SU-DHL-6 (cell line): ENCODE measurements around the gene STX10.

Experiments
- H2AFZ ChIP-seq: fragments of 200-600 bp; sonication (generic); 2 replicates; pipeline ENCODE4 v1.6.1; 2014; ENCODE audit warnings: low read depth, mild to moderate bottlenecking, moderate library complexity, mixed read lengths, antibody characterized with exemption, low read length; ENCODE audit not compliant: severe bottlenecking
- H3F3A ChIP-seq: fragments of 200-600 bp; shearing (Covaris generic); 2 replicates; pipeline ENCODE4 v1.6.0; 2016; ENCODE audit warnings: antibody characterized with exemption, mild to moderate bottlenecking; ENCODE audit not compliant: insufficient read depth
- H3K27ac ChIP-seq: fragments of 200-600 bp; sonication (generic); 2 replicates; pipeline ENCODE4 v1.5.1; 2016; ENCODE audit warnings: low read depth, mild to moderate bottlenecking, low read length, moderate library complexity, mixed read lengths
- H3K27me3 ChIP-seq: fragments of 200-600 bp; sonication (generic), shearing (Covaris generic); 2 replicates; pipeline ENCODE4 v1.6.0; 2014; ENCODE audit warnings: mild to moderate bottlenecking, low read length
- H3K36me3 ChIP-seq: fragments of 200-600 bp; sonication (generic); 2 replicates; pipeline ENCODE4 v1.6.1; 2014; ENCODE audit warnings: mild to moderate bottlenecking, low read length, mixed read lengths
- H3K4me2 ChIP-seq: fragments of 300-600, 200-600 bp; shearing (Covaris generic), sonication (generic); 2 replicates; pipeline ENCODE4 v1.6.0; 2014; ENCODE audit warnings: low read length, low read depth, mild to moderate bottlenecking; ENCODE audit not compliant: poor library complexity, severe bottlenecking
- H3K4me3 ChIP-seq: fragments of 200-600 bp; sonication (generic); 2 replicates; pipeline ENCODE4 v1.5.1; 2014; ENCODE audit warnings: antibody characterized with exemption, low read length, mild to moderate bottlenecking, mixed read lengths; ENCODE audit not compliant: insufficient read depth, poor library complexity, severe bottlenecking
- H3K79me2 ChIP-seq: fragments of 200-600 bp; sonication (generic); 2 replicates; pipeline ENCODE4 v1.6.1; 2014; ENCODE audit warnings: mild to moderate bottlenecking, low read length, moderate library complexity; ENCODE audit not compliant: insufficient read depth
- H3K9ac ChIP-seq: fragments of 200-600 bp; sonication (generic); 2 replicates; pipeline ENCODE4 v1.7.0; 2014; ENCODE audit warnings: mild to moderate bottlenecking, low read length
- H3K9me2 ChIP-seq: fragments of 200-600 bp; sonication (generic); replicated peaks from 2 replicates; pipeline ENCODE4 v1.6.1; 2014; ENCODE audit warnings: low read length; ENCODE audit not compliant: insufficient read depth
- H3K9me3 ChIP-seq: fragments of 200-600 bp; sonication (generic); 2 replicates; pipeline ENCODE4 v1.6.1; 2014; ENCODE audit warnings: low read length, mixed read lengths; ENCODE audit not compliant: insufficient read depth
- H4K20me1 ChIP-seq: fragments of 200-600 bp; sonication (generic); 2 replicates; pipeline ENCODE4 v1.6.1; 2014; ENCODE audit warnings: low read depth, mild to moderate bottlenecking, antibody characterized with exemption, low read length, moderate library complexity, mixed read lengths
- EZH2phosphoT487 ChIP-seq: fragments of 200-600 bp; sonication (generic), shearing (Covaris generic); conservative IDR thresholded peaks from 2 replicates; pipeline ENCODE4 v1.6.1; 2018; ENCODE audit warnings: mild to moderate bottlenecking, antibody characterized with exemption, low read length, moderate library complexity, mixed read lengths
- TF ChIP-seq, protein P1 (sequence below): fragments of 200-600 bp; sonication (generic); IDR thresholded peaks from one replicate; pipeline ENCODE4 v1.5.1; 2017; ENCODE audit warnings: antibody characterized with exemption, mild to moderate bottlenecking, low read length, moderate library complexity; ENCODE audit not compliant: insufficient read depth, poor library complexity, severe bottlenecking

The STX10 gene

DNA sequence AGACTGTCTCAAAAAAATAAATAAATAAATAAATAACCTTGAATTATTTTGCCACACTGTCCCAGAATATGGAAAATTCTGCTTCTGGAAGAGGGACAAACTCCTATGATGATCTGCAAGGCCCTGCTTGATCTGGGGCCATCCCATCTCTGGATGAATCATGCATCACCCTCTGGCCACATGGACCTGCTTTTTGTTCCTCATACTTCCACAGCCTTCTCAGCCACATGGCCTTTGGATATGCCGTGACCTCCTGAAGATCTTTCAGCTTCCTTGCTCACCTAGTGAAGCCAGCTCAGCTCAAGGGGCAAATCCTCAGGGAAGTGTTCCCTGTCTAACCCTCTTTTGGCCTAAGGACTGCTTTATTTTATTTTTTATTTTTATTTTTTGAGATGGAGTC is 10.4 kb upstream of the STX10 start:
- Histone ChIP-seq H3K27ac (no peak overlapping the region), H3F3A (peaks cover 38% of the 10 kb centered on the region), H3K9me3 (no peaks in the 10 kb centered on the region), H3K9me2 (no peaks in the 10 kb centered on the region), H3K36me3 (no peaks in the 10 kb centered on the region), H3K9ac (no peak overlapping the region), H4K20me1 (no peaks in the 10 kb centered on the region), H2AFZ (no peak overlapping the region), H3K4me3 (no peak overlapping the region), H3K27me3 (no peaks in the 10 kb centered on the region), H3K79me2 (no peaks in the 10 kb centered on the region), H3K4me2 (no peak overlapping the region)
- TF ChIP-seq, protein P1, sequence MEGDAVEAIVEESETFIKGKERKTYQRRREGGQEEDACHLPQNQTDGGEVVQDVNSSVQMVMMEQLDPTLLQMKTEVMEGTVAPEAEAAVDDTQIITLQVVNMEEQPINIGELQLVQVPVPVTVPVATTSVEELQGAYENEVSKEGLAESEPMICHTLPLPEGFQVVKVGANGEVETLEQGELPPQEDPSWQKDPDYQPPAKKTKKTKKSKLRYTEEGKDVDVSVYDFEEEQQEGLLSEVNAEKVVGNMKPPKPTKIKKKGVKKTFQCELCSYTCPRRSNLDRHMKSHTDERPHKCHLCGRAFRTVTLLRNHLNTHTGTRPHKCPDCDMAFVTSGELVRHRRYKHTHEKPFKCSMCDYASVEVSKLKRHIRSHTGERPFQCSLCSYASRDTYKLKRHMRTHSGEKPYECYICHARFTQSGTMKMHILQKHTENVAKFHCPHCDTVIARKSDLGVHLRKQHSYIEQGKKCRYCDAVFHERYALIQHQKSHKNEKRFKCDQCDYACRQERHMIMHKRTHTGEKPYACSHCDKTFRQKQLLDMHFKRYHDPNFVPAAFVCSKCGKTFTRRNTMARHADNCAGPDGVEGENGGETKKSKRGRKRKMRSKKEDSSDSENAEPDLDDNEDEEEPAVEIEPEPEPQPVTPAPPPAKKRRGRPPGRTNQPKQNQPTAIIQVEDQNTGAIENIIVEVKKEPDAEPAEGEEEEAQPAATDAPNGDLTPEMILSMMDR = no peak
- no peak for TF ChIP-seq EZH2phosphoT487

DNA sequence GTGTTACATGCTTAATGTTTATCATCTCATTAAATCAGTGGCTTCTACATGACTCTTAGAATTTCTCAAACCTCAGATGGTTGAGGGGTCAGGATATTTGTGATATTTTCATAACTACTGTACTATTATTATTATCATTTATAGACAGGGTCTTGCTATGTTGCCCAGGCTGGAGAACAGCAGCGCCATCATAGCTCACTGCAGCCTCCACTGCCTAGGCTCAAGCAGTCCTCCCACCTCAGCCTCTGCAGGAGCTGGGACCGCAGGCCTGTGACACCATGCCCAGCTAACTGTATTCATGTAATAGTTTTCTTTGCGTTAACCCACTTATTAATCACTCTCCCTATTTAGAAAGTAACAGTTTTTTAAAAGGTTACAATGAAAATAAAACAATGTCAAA is 9.5 kb upstream of the STX10 start:
- Histone ChIP-seq H3K27ac (no peak overlapping the region), H2AFZ (no peak overlapping the region), H3K27me3 (no peaks in the 10 kb centered on the region), H3K9me3 (no peaks in the 10 kb centered on the region), H3K4me2 (no peak overlapping the region), H4K20me1 (no peaks in the 10 kb centered on the region), H3K9me2 (no peaks in the 10 kb centered on the region), H3K79me2 (no peaks in the 10 kb centered on the region), H3K36me3 (no peaks in the 10 kb centered on the region), H3K4me3 (no peak overlapping the region), H3K9ac (no peak overlapping the region), H3F3A (peaks cover 43% of the 10 kb centered on the region)
- no peak for TF ChIP-seq EZH2phosphoT487
- TF ChIP-seq, protein P1 = no peak

DNA sequence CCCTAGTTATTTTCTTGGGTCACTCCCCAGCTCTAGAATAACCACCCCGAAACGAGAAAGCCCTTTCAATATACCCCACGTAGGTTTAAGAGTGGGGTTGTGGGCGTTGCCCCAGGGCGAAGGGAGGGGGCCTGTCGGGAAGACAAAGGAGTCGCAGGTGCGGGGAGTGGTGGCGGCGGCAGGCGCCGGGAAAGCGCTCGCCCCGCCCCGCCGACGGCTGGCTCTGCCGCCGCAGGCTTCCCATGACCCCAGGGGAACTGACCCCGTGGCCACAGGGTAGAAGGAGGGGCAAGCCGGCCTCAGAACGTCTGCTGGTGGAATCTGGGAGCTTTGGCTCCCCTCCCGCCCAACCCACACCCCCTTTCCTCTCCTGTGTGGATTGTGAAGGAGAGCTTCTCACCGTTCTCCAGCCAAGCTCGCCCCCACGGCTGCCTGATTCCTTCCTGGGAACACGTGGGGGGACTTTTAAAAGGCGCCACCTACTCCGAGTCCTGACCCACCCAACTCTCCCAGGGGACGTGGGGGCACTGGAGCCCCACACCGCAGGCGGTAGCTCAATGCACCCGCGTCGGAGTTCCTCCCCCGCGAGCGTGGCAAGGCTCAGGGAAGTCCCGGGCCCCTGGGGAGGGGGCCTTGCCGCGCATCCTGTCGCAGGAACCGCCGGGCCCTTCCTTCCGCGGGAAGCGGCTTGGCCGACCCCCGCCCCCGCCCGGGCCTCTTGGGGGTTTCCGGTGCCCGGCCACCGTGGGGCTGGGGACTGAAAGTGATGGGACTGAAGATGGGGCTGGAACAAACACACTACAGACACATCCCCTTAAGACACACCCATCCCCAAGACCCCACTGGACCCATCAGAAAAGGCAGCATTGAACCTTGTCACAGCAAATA is 5.5 kb upstream of the STX10 start:
- H3K27ac ChIP-seq = peak overlapping the region; percentile 90
- H3F3A ChIP-seq = peaks cover 37% of the 10 kb centered on the region
- H3K9ac ChIP-seq = peak overlapping the region; percentile 91

More for the DNA sequence above, 5.5 kb upstream of the STX10 start:
- Histone ChIP-seq H3K4me2 (peak overlapping the region; percentile 82), H3K9me2 (no peaks in the 10 kb centered on the region), H3K36me3 (no peaks in the 10 kb centered on the region; the same call in 1 of the 2 replicates), H2AFZ (no peak overlapping the region), H3K79me2 (peaks cover 12% of the 10 kb centered on the region), H3K4me3 (peak overlapping the region; percentile 73), H3K9me3 (no peaks in the 10 kb centered on the region), H3K27me3 (no peaks in the 10 kb centered on the region), H4K20me1 (no peaks in the 10 kb centered on the region; the same call in 1 of the 2 replicates)
- no peak for TF ChIP-seq EZH2phosphoT487
- TF ChIP-seq, protein P1 = no peak
